ENCODE data around the gene SLC25A3.

GRCh38 chr12:98651328-98651727, 57.8 kb downstream of the SLC25A3 start:
- TF ChIP-seq, protein P1, sequence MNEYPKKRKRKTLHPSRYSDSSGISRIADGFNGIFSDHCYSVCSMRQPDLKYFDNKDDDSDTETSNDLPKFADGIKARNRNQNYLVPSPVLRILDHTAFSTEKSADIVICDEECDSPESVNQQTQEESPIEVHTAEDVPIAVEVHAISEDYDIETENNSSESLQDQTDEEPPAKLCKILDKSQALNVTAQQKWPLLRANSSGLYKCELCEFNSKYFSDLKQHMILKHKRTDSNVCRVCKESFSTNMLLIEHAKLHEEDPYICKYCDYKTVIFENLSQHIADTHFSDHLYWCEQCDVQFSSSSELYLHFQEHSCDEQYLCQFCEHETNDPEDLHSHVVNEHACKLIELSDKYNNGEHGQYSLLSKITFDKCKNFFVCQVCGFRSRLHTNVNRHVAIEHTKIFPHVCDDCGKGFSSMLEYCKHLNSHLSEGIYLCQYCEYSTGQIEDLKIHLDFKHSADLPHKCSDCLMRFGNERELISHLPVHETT (tag by site-specific recombination; IDR thresholded peaks at IDR 0.05): no peak
- TF ChIP-seq ZBTB26 (tag by site-specific recombination; optimal IDR thresholded peaks at IDR 0.05) (no peak), CTCF (tag by site-specific recombination; IDR thresholded peaks at IDR 0.05) (no peak), HOXA7 (CRISPR knock-in tag; IDR thresholded peaks at IDR 0.05; ENCODE audit: borderline replicate concordance) (no peak)
- TF ChIP-seq, protein P2, sequence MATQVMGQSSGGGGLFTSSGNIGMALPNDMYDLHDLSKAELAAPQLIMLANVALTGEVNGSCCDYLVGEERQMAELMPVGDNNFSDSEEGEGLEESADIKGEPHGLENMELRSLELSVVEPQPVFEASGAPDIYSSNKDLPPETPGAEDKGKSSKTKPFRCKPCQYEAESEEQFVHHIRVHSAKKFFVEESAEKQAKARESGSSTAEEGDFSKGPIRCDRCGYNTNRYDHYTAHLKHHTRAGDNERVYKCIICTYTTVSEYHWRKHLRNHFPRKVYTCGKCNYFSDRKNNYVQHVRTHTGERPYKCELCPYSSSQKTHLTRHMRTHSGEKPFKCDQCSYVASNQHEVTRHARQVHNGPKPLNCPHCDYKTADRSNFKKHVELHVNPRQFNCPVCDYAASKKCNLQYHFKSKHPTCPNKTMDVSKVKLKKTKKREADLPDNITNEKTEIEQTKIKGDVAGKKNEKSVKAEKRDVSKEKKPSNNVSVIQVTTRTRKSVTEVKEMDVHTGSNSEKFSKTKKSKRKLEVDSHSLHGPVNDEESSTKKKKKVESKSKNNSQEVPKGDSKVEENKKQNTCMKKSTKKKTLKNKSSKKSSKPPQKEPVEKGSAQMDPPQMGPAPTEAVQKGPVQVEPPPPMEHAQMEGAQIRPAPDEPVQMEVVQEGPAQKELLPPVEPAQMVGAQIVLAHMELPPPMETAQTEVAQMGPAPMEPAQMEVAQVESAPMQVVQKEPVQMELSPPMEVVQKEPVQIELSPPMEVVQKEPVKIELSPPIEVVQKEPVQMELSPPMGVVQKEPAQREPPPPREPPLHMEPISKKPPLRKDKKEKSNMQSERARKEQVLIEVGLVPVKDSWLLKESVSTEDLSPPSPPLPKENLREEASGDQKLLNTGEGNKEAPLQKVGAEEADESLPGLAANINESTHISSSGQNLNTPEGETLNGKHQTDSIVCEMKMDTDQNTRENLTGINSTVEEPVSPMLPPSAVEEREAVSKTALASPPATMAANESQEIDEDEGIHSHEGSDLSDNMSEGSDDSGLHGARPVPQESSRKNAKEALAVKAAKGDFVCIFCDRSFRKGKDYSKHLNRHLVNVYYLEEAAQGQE (tag by site-specific recombination; IDR thresholded peaks at IDR 0.05): no peak

Measured in HEK293 (cell line).